IMR-90 (cell line): Measurements from ENCODE around the gene BTF3. TPM values are rescaled to one million over a fixed set of nuclear protein-coding genes. Genes with fewer than 3 reads are reported as not detected.

Source experiments
- ATAC-seq: fragments of 200-7000 bp; cut with Tn5 transposase; 2 replicates; pipeline ENCODE4 v1.9.1; 2020; ENCODE audit warnings: low read depth, mild to moderate bottlenecking, moderate library complexity
- BruUV-seq: library from RNA; stranded (reverse); fragments of 400-500 nt; replicated peaks from 2 replicates; lab custom pipeline; 2021; lab: Mats Ljungman, UMichigan
- CTCF ChIA-PET: fragments of 300-600 bp; formaldehyde crosslinking; extraction: SDS; loops from one replicate; lab custom pipeline; 2021; ENCODE audit warnings: antibody characterized with exemption; lab: Yijun Ruan, JAX
- POLR2A ChIA-PET: fragments of 300-600 bp; sonication (Branson Sonifier 250); formaldehyde crosslinking; loops from one replicate; lab custom pipeline; 2022; ENCODE audit warnings: antibody characterized with exemption; ENCODE audit not compliant: unreplicated experiment; lab: Charles Lee
- DNase-seq: peaks from one replicate; pipeline ENCODE4 v3.0.0; 2013
- H2AFZ ChIP-seq: replicated peaks from 2 replicates; pipeline ENCODE3; 2013; ENCODE audit warnings: low read length, mild to moderate bottlenecking; ENCODE audit not compliant: poor library complexity
- H2AK5ac ChIP-seq: 2 replicates; pipeline ENCODE4 v1.6.1; 2013; ENCODE audit warnings: low read depth, low read length, inconsistent platforms
- H2AK9ac ChIP-seq: replicated peaks from 2 replicates; pipeline ENCODE3; 2013; ENCODE audit warnings: mild to moderate bottlenecking, low read depth, low read length, moderate library complexity; ENCODE audit not compliant: poor library complexity
- H2BK120ac ChIP-seq: 2 replicates; pipeline ENCODE4 v1.6.1; 2013; ENCODE audit warnings: low read depth, low read length, inconsistent platforms
- H2BK15ac ChIP-seq: 3 replicates; pipeline ENCODE4 v1.6.1; 2013; ENCODE audit warnings: low read depth, low read length, inconsistent platforms
- H2BK20ac ChIP-seq: 2 replicates; pipeline ENCODE4 v1.6.1; 2013; ENCODE audit warnings: low read depth, mild to moderate bottlenecking, inconsistent platforms, low read length, moderate library complexity
- H2BK5ac ChIP-seq: 2 replicates; pipeline ENCODE4 v1.6.1; 2013; ENCODE audit warnings: mild to moderate bottlenecking, low read depth, low read length, inconsistent platforms; ENCODE audit not compliant: poor library complexity, severe bottlenecking
- H3K14ac ChIP-seq: replicated peaks from 2 replicates; pipeline ENCODE4 v1.6.1; 2013; ENCODE audit warnings: low read depth, low read length, inconsistent platforms
- H3K18ac ChIP-seq: 2 replicates; pipeline ENCODE4 v1.6.1; 2013; ENCODE audit warnings: low read depth, low read length, control low read depth
- H3K23ac ChIP-seq: 2 replicates; pipeline ENCODE4 v1.6.1; 2013; ENCODE audit warnings: low read depth, low read length, inconsistent platforms
- H3K27ac ChIP-seq: 2 replicates; pipeline ENCODE4 v1.5.1; 2013; ENCODE audit warnings: mild to moderate bottlenecking, control low read depth, low read length; ENCODE audit not compliant: insufficient read depth
- H3K27me3 ChIP-seq: 2 replicates; pipeline ENCODE4 v1.6.1; 2013; ENCODE audit warnings: low read length; ENCODE audit not compliant: control insufficient read depth, insufficient read depth
- H3K36me3 ChIP-seq: 2 replicates; pipeline ENCODE4 v1.6.1; 2013; ENCODE audit warnings: low read length, mixed read lengths; ENCODE audit not compliant: control insufficient read depth, insufficient read depth
- H3K4ac ChIP-seq: 2 replicates; pipeline ENCODE4 v1.6.1; 2013; ENCODE audit warnings: low read depth, low read length, inconsistent platforms
- H3K4me1 ChIP-seq: 2 replicates; pipeline ENCODE4 v1.6.1; 2013; ENCODE audit warnings: low read length, mixed read lengths; ENCODE audit not compliant: control insufficient read depth, insufficient read depth
- H3K4me2 ChIP-seq: 2 replicates; pipeline ENCODE4 v1.6.1; 2013; ENCODE audit warnings: low read depth, mild to moderate bottlenecking, control low read depth, low read length, moderate library complexity
- H3K4me3 ChIP-seq: 2 replicates; pipeline ENCODE4 v1.5.1; 2013; ENCODE audit warnings: low read depth, mild to moderate bottlenecking, control low read depth, low read length, moderate library complexity; ENCODE audit not compliant: insufficient read depth
- H3K56ac ChIP-seq: 2 replicates; pipeline ENCODE4 v1.6.1; 2013; ENCODE audit warnings: low read length, inconsistent platforms; ENCODE audit not compliant: insufficient read depth; ENCODE audit errors: extremely low read depth
- H3K79me1 ChIP-seq, 2 experiments: 2 replicates each; pipeline ENCODE4 v1.6.1; 2013; ENCODE audit warnings: low read length in 2 of 2, inconsistent platforms in 1 of 2, low read depth in 1 of 2
- H3K9ac ChIP-seq: 2 replicates; pipeline ENCODE4 v1.6.1; 2013; ENCODE audit warnings: low read depth, low read length, control low read depth
- H3K9me1 ChIP-seq: 2 replicates; pipeline ENCODE4 v1.6.1; 2013; ENCODE audit warnings: low read length, inconsistent platforms; ENCODE audit not compliant: insufficient read depth
- H3K9me3 ChIP-seq: 2 replicates; pipeline ENCODE4 v1.6.1; 2013; ENCODE audit warnings: low read length; ENCODE audit not compliant: control insufficient read depth, insufficient read depth
- H4K20me1 ChIP-seq: 2 replicates; pipeline ENCODE4 v1.6.1; 2013; ENCODE audit warnings: low read length, inconsistent platforms; ENCODE audit not compliant: insufficient read depth
- H4K5ac ChIP-seq: 2 replicates; pipeline ENCODE4 v1.6.1; 2013; ENCODE audit warnings: mild to moderate bottlenecking, low read depth, low read length, control low read depth
- H4K8ac ChIP-seq, 2 experiments: 2 replicates each; pipeline ENCODE4 v1.6.1; 2013; ENCODE audit warnings: low read depth in 2 of 2, low read length in 2 of 2, control low read depth in 1 of 2, inconsistent platforms in 1 of 2
- H4K91ac ChIP-seq: 2 replicates; pipeline ENCODE4 v1.6.1; 2013; ENCODE audit warnings: low read depth, low read length, inconsistent platforms; ENCODE audit not compliant: insufficient read depth
- BHLHE40 ChIP-seq: fragments of 150-350 bp; IDR thresholded peaks from 2 replicates; pipeline ENCODE4 v1.6.1; 2016; ENCODE audit warnings: mild to moderate bottlenecking, low read depth, low read length
- CEBPB ChIP-seq: IDR thresholded peaks from 2 replicates; pipeline ENCODE4 v1.6.1; 2012; ENCODE audit warnings: low read depth, low read length, improper control_type of control experiment
- CHD1 ChIP-seq: IDR thresholded peaks from 2 replicates; pipeline ENCODE4 v1.6.1; 2012; ENCODE audit warnings: low read depth, low read length, improper control_type of control experiment
- FOS ChIP-seq: fragments of 150-350 bp; IDR thresholded peaks from 2 replicates; pipeline ENCODE4 v1.6.1; 2016; ENCODE audit warnings: low read depth, low read length
- MAZ ChIP-seq: IDR thresholded peaks from 2 replicates; pipeline ENCODE4 v1.6.1; 2012; ENCODE audit warnings: low read depth, mild to moderate bottlenecking, low read length, improper control_type of control experiment, moderate library complexity, borderline replicate concordance
- MXI1 ChIP-seq: IDR thresholded peaks from 2 replicates; pipeline ENCODE4 v1.6.1; 2012; ENCODE audit warnings: low read depth, mild to moderate bottlenecking, low read length, moderate library complexity, borderline replicate concordance
- NFE2L2 ChIP-seq: fragments of 150-350 bp; IDR thresholded peaks from 2 replicates; pipeline ENCODE4 v1.6.1; 2016; ENCODE audit warnings: low read depth, mild to moderate bottlenecking, low read length
- POLR2A ChIP-seq: IDR thresholded peaks from 2 replicates; pipeline ENCODE4 v1.6.1; 2012; ENCODE audit warnings: mild to moderate bottlenecking, low read depth, low read length
- RAD21 ChIP-seq: IDR thresholded peaks from 2 replicates; pipeline ENCODE4 v1.6.1; 2012; ENCODE audit warnings: low read length, improper control_type of control experiment
- RCOR1 ChIP-seq: IDR thresholded peaks from 2 replicates; pipeline ENCODE4 v1.6.1; 2012; ENCODE audit warnings: mild to moderate bottlenecking, low read length, improper control_type of control experiment; ENCODE audit not compliant: insufficient replicate concordance
- SMC3 ChIP-seq: fragments of 150-350 bp; IDR thresholded peaks from 2 replicates; pipeline ENCODE4 v1.6.1; 2016; ENCODE audit warnings: low read depth, mild to moderate bottlenecking, antibody characterized with exemption, low read length, moderate library complexity
- USF2 ChIP-seq: fragments of 150-350 bp; IDR thresholded peaks from 2 replicates; pipeline ENCODE4 v1.6.1; 2017; ENCODE audit warnings: mild to moderate bottlenecking, antibody characterized with exemption, low read length, low read depth
- WGBS, 2 experiments: methylation state at CpG; one replicate each; pipeline versions ENCODE4 v1.1.5 to v1.1.7; 2013; ENCODE audit warnings: missing lambda C conversion rate in 2 of 2; ENCODE audit not compliant: insufficient read length in 1 of 2; ENCODE audit errors: extremely low coverage in 2 of 2; 5-methylcytosine and 5-hydroxymethylcytosine counted together
- dilution Hi-C: fragments of 300-500 bp; cut with HindIII; formaldehyde crosslinking; loops from one replicate; pipeline ENCODE4 v1.14.3; 2018; ENCODE audit warnings: low sequenced_read_pairs; ENCODE audit not compliant: unreplicated experiment
- in situ Hi-C: fragments of 300-500 bp; cut with MboI; formaldehyde crosslinking; loops from 3 replicates; pipeline ENCODE4 v1.14.3; 2019; ENCODE audit warnings: low sequenced_read_pairs, inconsistent platforms, mixed read lengths
- intact Hi-C: fragments of 100-400 bp; cut with micrococcal nuclease; formaldehyde crosslinking; loops from 2 replicates; pipeline ENCODE4 v1.10.0; 2022
- polyA plus RNA-seq, 3 experiments: library from polyadenylated mRNA; depleted of rRNA; stranded (reverse); fragments of >200 nt; gene quantifications; 2 replicates each; pipeline ENCODE4 v1.2.3, GENCODE V29; 2012; ENCODE audit warnings: low replicate concordance in 1 of 3
- total RNA-seq: library from RNA; depleted of rRNA; stranded (reverse); fragments of >200 nt; gene quantifications from 2 replicates; pipeline ENCODE4 v1.2.3, GENCODE V29; 2012
- TF ChIP-seq, protein P1 (sequence below): conservative IDR thresholded peaks from 2 replicates; pipeline ENCODE4 v1.5.1; 2012; ENCODE audit warnings: mild to moderate bottlenecking, low read depth, low read length, improper control_type of control experiment
- TF ChIP-seq, protein P2 (sequence below): fragments of 150-350 bp; IDR thresholded peaks from 2 replicates; pipeline ENCODE4 v1.6.1; 2016; ENCODE audit warnings: low read depth, mild to moderate bottlenecking, low read length, moderate library complexity, borderline replicate concordance

BTF3 gene
- total and polyA plus RNA-seq, 2 of the 4 experiments (the other 2 are of a cell fraction) = 225 to 443 TPM

GRCh38 chr5:73513996-73514395 lies 15.8 kb downstream of the BTF3 start:
- intact Hi-C loops = no loop called here
- Histone ChIP-seq H3K9me1 (0 out of 2 replicates have a peak, but pooled peaks cover 4% of the 10 kb centered on the region), H2BK120ac (no peak overlapping the region), H4K8ac (no peak overlapping the region), H3K4me1 (no peaks in the 10 kb centered on the region), H4K20me1 (no peaks in the 10 kb centered on the region), H3K4me3 (no peak overlapping the region), H3K9ac (no peak overlapping the region), H2BK20ac (no peak overlapping the region), H3K56ac (no peak overlapping the region), H3K79me1 (no peaks in the 10 kb centered on the region), H3K4ac (no peak overlapping the region), H4K5ac (no peak overlapping the region), H3K4me2 (no peak overlapping the region), H2BK15ac (no peak overlapping the region), H3K14ac (no peak overlapping the region), H3K27ac (no peak overlapping the region), H3K18ac (no peak overlapping the region), H4K91ac (no peak overlapping the region), H3K23ac (no peak overlapping the region), H2BK5ac (no peak overlapping the region), H3K27me3 (no peaks in the 10 kb centered on the region), H3K36me3 (no peaks in the 10 kb centered on the region), H3K9me3 (no peaks in the 10 kb centered on the region), H2AK9ac (no peak overlapping the region), H2AK5ac (no peak overlapping the region), H2AFZ (no peak overlapping the region)
- CTCF ChIA-PET = no interaction called here
- DNase-seq = no peak
- POLR2A ChIA-PET = no interaction called here
- TF ChIP-seq CEBPB = no peak
- TF ChIP-seq MAZ = no peak
- no peak for TF ChIP-seq POLR2A
- TF ChIP-seq RAD21 = no peak
- no peak for TF ChIP-seq SMC3
- TF ChIP-seq MXI1 = no peak
- TF ChIP-seq USF2 = no peak
- no peak for TF ChIP-seq CHD1
- TF ChIP-seq, protein P1, sequence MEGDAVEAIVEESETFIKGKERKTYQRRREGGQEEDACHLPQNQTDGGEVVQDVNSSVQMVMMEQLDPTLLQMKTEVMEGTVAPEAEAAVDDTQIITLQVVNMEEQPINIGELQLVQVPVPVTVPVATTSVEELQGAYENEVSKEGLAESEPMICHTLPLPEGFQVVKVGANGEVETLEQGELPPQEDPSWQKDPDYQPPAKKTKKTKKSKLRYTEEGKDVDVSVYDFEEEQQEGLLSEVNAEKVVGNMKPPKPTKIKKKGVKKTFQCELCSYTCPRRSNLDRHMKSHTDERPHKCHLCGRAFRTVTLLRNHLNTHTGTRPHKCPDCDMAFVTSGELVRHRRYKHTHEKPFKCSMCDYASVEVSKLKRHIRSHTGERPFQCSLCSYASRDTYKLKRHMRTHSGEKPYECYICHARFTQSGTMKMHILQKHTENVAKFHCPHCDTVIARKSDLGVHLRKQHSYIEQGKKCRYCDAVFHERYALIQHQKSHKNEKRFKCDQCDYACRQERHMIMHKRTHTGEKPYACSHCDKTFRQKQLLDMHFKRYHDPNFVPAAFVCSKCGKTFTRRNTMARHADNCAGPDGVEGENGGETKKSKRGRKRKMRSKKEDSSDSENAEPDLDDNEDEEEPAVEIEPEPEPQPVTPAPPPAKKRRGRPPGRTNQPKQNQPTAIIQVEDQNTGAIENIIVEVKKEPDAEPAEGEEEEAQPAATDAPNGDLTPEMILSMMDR = no peak
- no peak for TF ChIP-seq FOS
- TF ChIP-seq BHLHE40 = no peak
- TF ChIP-seq RCOR1 = no peak
- TF ChIP-seq, protein P2, sequence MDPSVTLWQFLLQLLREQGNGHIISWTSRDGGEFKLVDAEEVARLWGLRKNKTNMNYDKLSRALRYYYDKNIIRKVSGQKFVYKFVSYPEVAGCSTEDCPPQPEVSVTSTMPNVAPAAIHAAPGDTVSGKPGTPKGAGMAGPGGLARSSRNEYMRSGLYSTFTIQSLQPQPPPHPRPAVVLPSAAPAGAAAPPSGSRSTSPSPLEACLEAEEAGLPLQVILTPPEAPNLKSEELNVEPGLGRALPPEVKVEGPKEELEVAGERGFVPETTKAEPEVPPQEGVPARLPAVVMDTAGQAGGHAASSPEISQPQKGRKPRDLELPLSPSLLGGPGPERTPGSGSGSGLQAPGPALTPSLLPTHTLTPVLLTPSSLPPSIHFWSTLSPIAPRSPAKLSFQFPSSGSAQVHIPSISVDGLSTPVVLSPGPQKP = no peak
- TF ChIP-seq NFE2L2 = no peak
- dilution Hi-C loops = no loop called here
- BruUV-seq = no TSS peak
- 100% methylated on average over 2 of the region's 3 CpGs; no CpG with 5 or more reads in 1 of the 2 experiments for WGBS, 2 experiments
- ATAC-seq = no peak
- in situ Hi-C loops = no loop called here
